ENCODE results near the gene TBC1D23.

DNA sequence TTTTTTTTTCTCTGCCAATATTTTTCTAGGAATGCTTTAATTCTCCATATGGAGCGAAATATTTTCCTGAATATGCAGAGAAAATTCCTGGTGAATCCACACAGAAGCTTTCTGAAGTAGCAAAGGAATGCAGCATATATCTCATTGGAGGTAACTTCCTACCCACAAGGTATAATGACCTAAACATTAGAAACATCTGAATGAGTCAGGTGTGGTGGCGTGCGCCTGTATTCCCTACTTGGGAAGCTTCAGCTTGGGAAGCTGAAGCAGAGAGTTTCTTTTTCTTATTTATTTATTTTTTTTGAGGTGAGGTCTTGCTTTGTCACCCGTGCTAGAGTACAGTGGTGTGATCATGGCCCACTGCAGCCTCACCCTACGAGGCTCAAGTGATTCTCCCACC is 79.0 kb downstream of the TBC1D23 start:
- TF ChIP-seq POLR2A (IDR thresholded peaks at IDR 0.05): no peak
- TF ChIP-seq, protein P1, sequence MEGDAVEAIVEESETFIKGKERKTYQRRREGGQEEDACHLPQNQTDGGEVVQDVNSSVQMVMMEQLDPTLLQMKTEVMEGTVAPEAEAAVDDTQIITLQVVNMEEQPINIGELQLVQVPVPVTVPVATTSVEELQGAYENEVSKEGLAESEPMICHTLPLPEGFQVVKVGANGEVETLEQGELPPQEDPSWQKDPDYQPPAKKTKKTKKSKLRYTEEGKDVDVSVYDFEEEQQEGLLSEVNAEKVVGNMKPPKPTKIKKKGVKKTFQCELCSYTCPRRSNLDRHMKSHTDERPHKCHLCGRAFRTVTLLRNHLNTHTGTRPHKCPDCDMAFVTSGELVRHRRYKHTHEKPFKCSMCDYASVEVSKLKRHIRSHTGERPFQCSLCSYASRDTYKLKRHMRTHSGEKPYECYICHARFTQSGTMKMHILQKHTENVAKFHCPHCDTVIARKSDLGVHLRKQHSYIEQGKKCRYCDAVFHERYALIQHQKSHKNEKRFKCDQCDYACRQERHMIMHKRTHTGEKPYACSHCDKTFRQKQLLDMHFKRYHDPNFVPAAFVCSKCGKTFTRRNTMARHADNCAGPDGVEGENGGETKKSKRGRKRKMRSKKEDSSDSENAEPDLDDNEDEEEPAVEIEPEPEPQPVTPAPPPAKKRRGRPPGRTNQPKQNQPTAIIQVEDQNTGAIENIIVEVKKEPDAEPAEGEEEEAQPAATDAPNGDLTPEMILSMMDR (IDR thresholded peaks at IDR 0.05): no peak
